Measurements from ENCODE around the gene DAPK1. TPM values are rescaled to one million over a fixed set of nuclear protein-coding genes. Genes with fewer than 3 reads are reported as not detected.

DAPK1 gene
- total and polyA plus RNA-seq, 5 experiments from 2014 or later = 0.55 to 1.9 (median 0.55) TPM; not detected in 2

- no peaks in the 10 kb centered on the region for H3K36me3 Mint-ChIP-seq
- peaks cover under 1 to 15% (median 5%) of the 10 kb centered on the region in 5 donors for H3K27me3 Mint-ChIP-seq
- DNase-seq (no peak), ATAC-seq (no peak)
- H3K9me3 Mint-ChIP-seq = peaks cover 0 to 3% (median 0%) of the 10 kb centered on the region in 9 donors
- no peak overlapping the region for H3K4me3 Mint-ChIP-seq
- POLR2A ChIA-PET = no interaction called here
- no peak overlapping the region for H3K27ac Mint-ChIP-seq
- H3K4me1 Mint-ChIP-seq = peaks cover 3 to 19% (median 7%) of the 10 kb centered on the region in 4 donors
Observed at GRCh38 chr9:87610200-87611155, 112.8 kb downstream of the DAPK1 start.

- POLR2A ChIA-PET = no interaction called here
- Mint-ChIP-seq H3K27me3 (peaks cover 0 to 13% (median 3%) of the 10 kb centered on the region in 5 donors), H3K36me3 (no peaks in the 10 kb centered on the region), H3K4me3 (no peak overlapping the region), H3K4me1 (peaks cover 0 to 15% (median 5%) of the 10 kb centered on the region in 4 donors), H3K9me3 (peaks cover 0 to 3% (median 0%) of the 10 kb centered on the region in 9 donors), H3K27ac (no peak overlapping the region)
- DNase-seq (no peak), ATAC-seq (no peak)
Observed at GRCh38 chr9:87611776-87612175, 114.1 kb downstream of the DAPK1 start.

DNA sequence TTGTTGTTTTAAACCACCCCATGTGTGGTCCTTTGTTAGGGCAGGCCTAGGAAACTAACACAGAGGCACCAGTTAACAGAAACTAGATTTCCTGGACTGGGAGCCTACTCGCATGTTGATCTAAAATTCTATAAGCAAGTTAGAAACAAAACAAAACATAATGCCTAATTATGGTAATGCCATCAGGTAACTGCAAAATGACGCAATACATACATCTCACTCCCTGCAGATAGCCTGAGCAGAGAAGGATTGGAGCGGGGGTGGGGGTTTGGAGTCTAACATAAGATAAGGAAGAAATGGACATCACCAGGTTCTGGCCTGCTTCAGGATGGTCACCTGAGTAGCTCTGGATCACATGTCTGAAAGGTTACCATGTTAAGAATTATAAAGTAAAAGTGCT is 114.9 kb downstream of the DAPK1 start:
- ATAC-seq (no peak), DNase-seq (no peak)
- H3K4me3 Mint-ChIP-seq = no peak overlapping the region
- H3K27me3 Mint-ChIP-seq = peaks cover 0 to 14% (median 2%) of the 10 kb centered on the region in 5 donors
- H3K4me1 Mint-ChIP-seq = peaks cover 0 to 15% (median 5%) of the 10 kb centered on the region in 4 donors
- H3K27ac Mint-ChIP-seq = no peak overlapping the region
- H3K36me3 Mint-ChIP-seq = no peaks in the 10 kb centered on the region
- POLR2A ChIA-PET = no interaction called here
- peaks cover 0 to 3% (median 0%) of the 10 kb centered on the region in 9 donors for H3K9me3 Mint-ChIP-seq

GRCh38 chr9:87613265-87614111 is 115.8 kb downstream of the DAPK1 start:
- POLR2A ChIA-PET = no interaction called here
- no peak overlapping the region for H3K27ac Mint-ChIP-seq
- H3K4me1 Mint-ChIP-seq = peaks cover 0 to 15% (median 5%) of the 10 kb centered on the region in 4 donors
- DNase-seq = no peak
- peaks cover 0 to 17% (median 0%) of the 10 kb centered on the region in 5 donors for H3K27me3 Mint-ChIP-seq
- no peaks in the 10 kb centered on the region for H3K36me3 Mint-ChIP-seq
- ATAC-seq = no peak
- H3K9me3 Mint-ChIP-seq = peaks cover 0 to 2% (median 0%) of the 10 kb centered on the region in 9 donors
- H3K4me3 Mint-ChIP-seq = no peak overlapping the region

- H3K4me3 Mint-ChIP-seq = no peak overlapping the region
- H3K9me3 Mint-ChIP-seq = peaks cover 0 to 3% (median 0%) of the 10 kb centered on the region in 9 donors
- no peak for ATAC-seq
- POLR2A ChIA-PET = no interaction called here
- no peak for DNase-seq
- H3K4me1 Mint-ChIP-seq = peaks cover 0 to 15% (median 5%) of the 10 kb centered on the region in 4 donors
- H3K36me3 Mint-ChIP-seq = no peaks in the 10 kb centered on the region
- no peak overlapping the region for H3K27ac Mint-ChIP-seq
- H3K27me3 Mint-ChIP-seq = peaks cover 0 to 17% (median 0%) of the 10 kb centered on the region in 5 donors
Observed at GRCh38 chr9:87614397-87614796, 116.7 kb downstream of the DAPK1 start.

- Mint-ChIP-seq H3K27me3 (peaks cover 0 to 13% (median 0%) of the 10 kb centered on the region in 5 donors), H3K27ac (no peak overlapping the region), H3K36me3 (no peaks in the 10 kb centered on the region), H3K4me1 (peaks cover 0 to 15% (median 5%) of the 10 kb centered on the region in 4 donors), H3K9me3 (peaks cover 0 to 3% (median 0%) of the 10 kb centered on the region in 9 donors), H3K4me3 (no peak overlapping the region)
- POLR2A ChIA-PET = no interaction called here
- no peak for DNase-seq
- no peak for ATAC-seq
Observed at GRCh38 chr9:87615136-87615535, 117.5 kb downstream of the DAPK1 start.

GRCh38 chr9:87615547-87616148 is 118.0 kb downstream of the DAPK1 start:
- Mint-ChIP-seq H3K4me3 (no peak overlapping the region), H3K27me3 (peaks cover 0 to 13% (median 0%) of the 10 kb centered on the region in 5 donors), H3K36me3 (no peaks in the 10 kb centered on the region), H3K4me1 (peaks cover 0 to 15% (median 5%) of the 10 kb centered on the region in 4 donors), H3K9me3 (peaks cover 0 to 3% (median 0%) of the 10 kb centered on the region in 9 donors), H3K27ac (no peak overlapping the region)
- DNase-seq = no peak
- POLR2A ChIA-PET = no interaction called here
- ATAC-seq = no peak

DNA sequence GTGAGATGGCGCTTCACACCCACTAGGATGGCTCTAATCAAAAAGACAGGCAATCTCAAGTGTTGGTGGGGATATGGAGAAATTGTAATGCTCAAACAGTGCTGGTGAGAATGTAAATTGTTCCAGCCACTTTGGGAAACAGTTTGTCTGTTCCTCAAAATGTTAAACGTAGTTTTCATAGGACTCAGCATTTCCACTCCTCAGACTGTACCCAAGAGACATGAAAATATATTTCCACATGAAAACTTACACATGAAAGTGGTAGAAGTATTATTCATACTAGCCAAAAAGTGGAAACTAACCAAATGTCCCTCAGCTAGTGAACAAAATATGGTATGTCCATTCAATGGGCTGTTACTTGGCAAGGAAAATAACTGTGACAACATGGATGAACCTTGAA is 120.6 kb downstream of the DAPK1 start:
- H3K27ac Mint-ChIP-seq = no peak overlapping the region
- H3K36me3 Mint-ChIP-seq = no peaks in the 10 kb centered on the region
- DNase-seq = no peak
- H3K4me3 Mint-ChIP-seq = no peak overlapping the region
- POLR2A ChIA-PET = no interaction called here
- ATAC-seq = no peak
- H3K27me3 Mint-ChIP-seq = peaks cover 0 to 22% (median 2%) of the 10 kb centered on the region in 5 donors
- peaks cover 0 to 17% (median 5%) of the 10 kb centered on the region in 4 donors for H3K4me1 Mint-ChIP-seq
- peaks cover 0 to 3% (median 0%) of the 10 kb centered on the region in 9 donors for H3K9me3 Mint-ChIP-seq

- H3K4me3 Mint-ChIP-seq = no peak overlapping the region
- H3K27ac Mint-ChIP-seq = no peak overlapping the region
- H3K9me3 Mint-ChIP-seq = peaks cover 0 to 3% (median 0%) of the 10 kb centered on the region in 9 donors
- peaks cover 0 to 22% (median 2%) of the 10 kb centered on the region in 5 donors for H3K27me3 Mint-ChIP-seq
- DNase-seq (no peak), ATAC-seq (no peak)
- H3K4me1 Mint-ChIP-seq = peaks cover 0 to 12% (median 1%) of the 10 kb centered on the region in 4 donors
- no peaks in the 10 kb centered on the region for H3K36me3 Mint-ChIP-seq
- POLR2A ChIA-PET = no interaction called here
Observed at GRCh38 chr9:87618931-87619330, 121.3 kb downstream of the DAPK1 start.

DNA sequence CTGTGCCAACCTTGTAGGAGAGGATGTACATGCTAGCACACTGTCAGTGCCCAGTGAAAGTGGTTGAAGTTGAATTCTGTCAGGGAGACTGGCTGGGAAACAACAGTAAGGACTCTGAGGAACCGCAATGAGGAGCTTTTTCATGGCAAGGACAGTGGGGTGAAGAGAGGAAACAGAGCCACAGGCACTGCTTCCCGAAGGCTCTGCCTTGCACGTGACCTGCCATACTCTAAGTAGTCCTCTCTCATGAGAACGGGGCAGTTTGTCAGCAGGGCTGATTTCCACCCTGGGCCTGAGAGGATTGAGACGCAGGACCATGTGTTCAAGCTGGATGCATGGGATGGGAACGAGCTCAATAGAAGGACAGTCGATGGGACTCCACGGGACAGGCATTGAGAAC is 121.7 kb downstream of the DAPK1 start:
- no peak for ATAC-seq

GRCh38 chr9:87620731-87621322 is 123.2 kb downstream of the DAPK1 start:
- H3K4me1 Mint-ChIP-seq = peaks cover 0 to 7% (median 0%) of the 10 kb centered on the region in 4 donors

More for the DNA sequence above, 121.7 kb downstream of the DAPK1 start:
- Mint-ChIP-seq H3K4me1 (peaks cover 0 to 10% (median 1%) of the 10 kb centered on the region in 4 donors), H3K27me3 (peaks cover 0 to 22% (median 2%) of the 10 kb centered on the region in 5 donors), H3K36me3 (no peaks in the 10 kb centered on the region), H3K27ac (no peak overlapping the region), H3K4me3 (no peak overlapping the region), H3K9me3 (peaks cover 0 to 3% (median 0%) of the 10 kb centered on the region in 9 donors)
- no peak for DNase-seq
- POLR2A ChIA-PET = no interaction called here

DNA sequence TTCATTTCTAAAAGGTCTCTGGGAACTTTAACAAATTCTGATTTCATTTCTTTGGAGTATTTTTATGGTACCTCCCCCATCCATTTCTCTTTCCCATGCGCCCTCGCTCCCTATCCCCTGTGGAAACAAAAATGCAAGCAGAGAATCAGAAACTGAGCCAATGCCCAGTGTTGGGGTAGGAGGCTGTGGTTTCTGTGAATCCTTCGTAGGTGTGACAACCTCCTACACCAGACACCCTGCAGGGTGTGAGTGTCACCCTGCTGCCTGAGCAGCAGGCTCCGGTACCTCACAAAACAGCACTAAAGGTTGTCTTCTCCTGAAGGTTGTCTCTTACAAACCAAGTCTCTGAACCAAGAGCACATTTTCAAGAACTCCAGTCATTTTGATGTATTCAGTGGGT is 124.4 kb downstream of the DAPK1 start:
- Mint-ChIP-seq H3K4me1 (peaks cover 0 to 7% (median 0%) of the 10 kb centered on the region in 4 donors), H3K9me3 (peaks cover 0 to 3% (median 0%) of the 10 kb centered on the region in 9 donors), H3K4me3 (no peak overlapping the region), H3K36me3 (no peaks in the 10 kb centered on the region), H3K27ac (no peak overlapping the region), H3K27me3 (peaks cover 0 to 18% (median 2%) of the 10 kb centered on the region in 5 donors)
- POLR2A ChIA-PET = no interaction called here
- ATAC-seq (no peak), DNase-seq (no peak)

More at GRCh38 chr9:87620731-87621322, 123.2 kb downstream of the DAPK1 start:
- ATAC-seq = no peak
- POLR2A ChIA-PET = no interaction called here
- H3K27ac Mint-ChIP-seq = no peak overlapping the region
- peaks cover 0 to 18% (median 2%) of the 10 kb centered on the region in 5 donors for H3K27me3 Mint-ChIP-seq
- no peak overlapping the region for H3K4me3 Mint-ChIP-seq
- H3K9me3 Mint-ChIP-seq = peaks cover 0 to 3% (median 0%) of the 10 kb centered on the region in 9 donors
- DNase-seq = no peak
- no peaks in the 10 kb centered on the region for H3K36me3 Mint-ChIP-seq
